ENCODE data around the gene RPS6KA4.

Gene RPS6KA4

DNA sequence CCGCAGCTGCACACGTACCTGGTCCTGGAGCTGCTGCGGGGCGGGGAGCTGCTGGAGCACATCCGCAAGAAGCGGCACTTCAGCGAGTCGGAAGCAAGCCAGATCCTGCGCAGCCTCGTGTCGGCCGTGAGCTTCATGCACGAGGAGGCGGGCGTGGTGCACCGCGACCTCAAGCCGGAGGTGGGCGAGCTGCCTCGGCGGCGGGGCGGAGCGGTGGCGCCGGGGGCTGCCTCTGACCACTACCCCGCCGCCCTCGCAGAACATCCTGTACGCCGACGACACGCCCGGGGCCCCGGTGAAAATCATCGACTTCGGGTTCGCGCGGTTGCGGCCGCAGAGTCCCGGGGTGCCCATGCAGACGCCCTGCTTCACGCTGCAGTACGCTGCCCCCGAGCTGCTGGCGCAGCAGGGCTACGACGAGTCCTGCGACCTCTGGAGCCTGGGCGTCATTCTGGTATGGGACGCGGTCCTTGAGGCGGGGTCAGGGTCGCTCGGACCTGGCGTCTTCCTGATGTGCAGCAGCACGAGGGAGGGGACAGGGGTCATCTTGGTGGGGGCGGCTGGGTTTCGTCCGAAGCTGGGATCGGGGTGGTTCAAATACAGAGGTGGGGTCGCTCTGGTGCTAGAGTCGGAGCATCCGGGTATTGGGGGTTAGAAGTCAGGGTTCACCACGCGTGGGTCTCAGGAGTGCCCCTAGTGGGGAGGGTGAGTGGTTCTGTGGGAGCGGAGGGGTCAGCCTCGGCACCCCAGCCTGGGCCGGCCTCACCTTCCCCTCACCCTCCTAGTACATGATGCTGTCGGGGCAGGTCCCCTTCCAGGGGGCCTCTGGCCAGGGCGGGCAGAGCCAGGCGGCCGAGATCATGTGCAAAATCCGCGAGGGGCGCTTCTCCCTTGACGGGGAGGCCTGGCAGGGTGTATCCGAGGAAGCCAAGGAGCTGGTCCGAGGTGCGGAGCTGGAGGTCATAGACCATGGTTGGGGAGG lies 10.8 kb downstream of the RPS6KA4 start:
- DNase-seq = no peak

DNA sequence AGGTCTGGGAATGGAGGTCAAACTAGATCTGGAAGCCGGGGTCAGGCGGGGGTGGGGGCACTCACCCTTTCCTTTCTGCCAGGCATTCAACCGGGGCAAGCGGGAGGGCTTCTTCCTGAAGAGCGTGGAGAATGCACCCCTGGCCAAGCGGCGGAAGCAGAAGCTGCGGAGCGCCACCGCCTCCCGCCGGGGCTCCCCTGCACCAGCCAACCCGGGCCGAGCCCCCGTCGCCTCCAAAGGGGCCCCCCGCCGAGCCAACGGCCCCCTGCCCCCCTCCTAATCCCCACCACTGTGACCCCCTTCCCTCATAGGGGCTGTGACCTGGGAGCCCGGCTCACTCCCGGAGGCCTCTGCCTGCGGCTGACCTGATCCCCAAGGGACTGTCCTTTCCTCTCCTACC lies 12.2 kb downstream of the RPS6KA4 start:
- DNase-seq = no peak

DNA sequence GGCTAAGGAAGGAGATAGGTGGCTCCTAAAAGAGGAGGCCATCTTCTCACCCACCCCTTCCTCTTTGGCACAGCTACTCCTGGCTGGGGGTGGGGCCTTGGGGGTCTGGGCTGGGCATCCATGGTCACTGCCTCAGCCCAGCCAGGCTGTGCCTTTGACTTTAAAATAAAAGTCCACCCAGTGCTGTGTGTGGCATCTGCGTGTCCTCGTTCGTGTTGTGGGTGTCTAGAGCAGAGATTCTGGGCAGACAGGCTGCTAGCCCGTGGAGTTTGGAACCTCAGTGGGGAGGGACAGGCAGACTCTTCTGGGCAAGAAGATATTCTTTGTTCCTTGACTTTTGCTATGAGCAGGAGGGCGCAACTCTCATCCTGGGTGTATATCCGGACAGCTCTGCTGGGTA lies 13.1 kb downstream of the RPS6KA4 start:
- DNase-seq = no peak

DNA sequence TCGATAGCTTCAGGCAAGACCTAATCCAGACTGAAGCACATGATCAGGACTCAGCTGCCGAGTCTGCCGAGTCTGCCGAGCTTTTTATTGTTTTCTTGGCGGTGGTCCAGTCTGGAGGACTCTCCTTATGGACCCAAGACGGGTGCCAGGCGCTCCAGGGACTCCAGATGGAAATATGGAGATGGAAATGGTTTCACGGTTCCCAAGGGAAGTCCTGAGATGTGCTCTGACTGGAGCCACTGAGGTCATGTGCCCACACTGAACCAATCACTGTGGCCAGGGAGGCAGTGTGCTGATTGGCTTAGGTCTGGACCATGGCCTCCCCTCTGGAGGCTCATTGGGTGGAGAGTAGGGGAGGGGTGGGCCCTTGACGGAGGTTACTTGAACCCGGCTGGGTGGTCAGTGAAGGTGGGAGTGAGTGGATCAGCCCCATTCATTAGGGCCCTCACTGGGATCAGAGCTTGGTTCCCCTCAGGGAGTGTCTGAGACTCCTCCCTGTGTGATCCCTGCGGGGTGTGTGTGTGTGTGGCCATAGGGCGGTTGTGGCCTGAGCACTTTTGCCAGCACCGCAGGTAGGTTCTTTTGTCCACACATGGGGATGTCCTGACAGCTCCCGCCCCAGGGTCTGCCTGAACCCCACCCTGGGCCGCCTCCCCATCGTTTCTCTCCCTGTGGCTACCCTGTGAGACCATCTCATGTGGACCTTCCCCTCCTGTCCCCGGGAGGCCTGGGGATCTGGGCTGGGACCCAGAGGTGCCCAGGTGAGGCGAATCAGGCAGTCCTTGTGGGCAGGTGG lies 14.0 kb downstream of the RPS6KA4 start:
- peak; percentile 99 for DNase-seq

DNA sequence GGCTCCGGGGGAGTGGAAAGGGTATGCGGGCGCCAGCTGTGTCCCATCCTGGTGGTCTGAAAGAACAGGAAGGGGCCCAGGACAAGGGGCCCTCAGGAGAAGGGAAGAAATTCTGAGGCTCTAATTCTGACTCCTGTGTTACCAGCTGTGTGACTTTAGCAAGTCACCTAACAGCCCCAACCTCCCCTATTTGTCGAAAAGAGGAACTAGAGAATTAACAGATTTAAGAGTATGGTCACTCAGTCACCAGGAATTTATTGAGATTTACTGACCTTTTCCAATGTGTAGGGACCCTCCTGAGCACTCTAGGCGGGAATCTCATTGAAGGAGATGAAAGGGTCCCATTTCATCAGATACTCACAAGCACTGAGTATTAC lies 14.6 kb downstream of the RPS6KA4 start:
- DNase-seq = no peak

DNA sequence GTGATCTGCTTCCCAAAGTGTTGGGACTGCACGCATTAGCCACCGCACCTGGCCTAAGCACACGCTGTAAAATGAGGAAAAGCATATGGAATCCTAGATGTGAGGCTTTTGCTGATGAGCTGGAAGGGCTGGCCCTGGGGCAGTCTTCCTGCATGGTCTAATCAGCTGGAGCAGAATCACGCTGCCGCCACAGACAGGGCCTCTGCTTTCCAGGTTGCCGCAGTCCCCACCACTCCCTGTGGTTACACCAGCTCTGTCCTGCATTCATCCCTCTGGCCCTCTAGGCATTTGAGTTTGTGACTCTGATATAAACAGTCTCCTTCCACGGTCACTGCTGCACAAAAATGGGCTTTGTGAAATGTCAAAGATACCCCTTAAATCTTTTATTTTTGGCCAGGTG lies 17.1 kb downstream of the RPS6KA4 start:
- DNase-seq = no peak

DNA sequence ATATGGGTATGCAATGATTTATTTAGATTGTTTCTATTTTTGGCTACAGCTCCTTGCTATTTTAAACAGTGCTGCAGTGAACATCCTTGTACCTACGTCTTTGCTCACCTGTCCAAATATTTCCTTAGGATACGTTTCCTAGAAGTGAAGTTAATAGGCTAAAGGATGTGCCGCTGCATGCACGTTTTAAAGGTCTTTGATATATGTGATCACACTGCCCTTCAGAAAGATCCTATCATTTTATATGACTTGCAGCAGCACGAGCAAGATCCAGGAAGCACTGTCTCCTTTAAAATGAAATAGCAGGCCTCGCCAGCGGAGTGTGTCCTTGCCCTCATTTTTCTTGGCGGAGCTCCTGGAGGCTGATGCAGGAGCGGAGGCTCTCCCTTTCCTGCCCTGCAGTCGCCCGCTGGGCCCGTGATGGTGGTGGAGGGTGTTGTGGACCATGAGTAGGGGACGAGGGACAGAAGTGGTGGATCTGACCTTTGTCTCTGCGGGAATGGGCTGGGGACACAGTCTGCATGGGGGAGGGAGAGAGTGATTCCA lies 19.4 kb downstream of the RPS6KA4 start:
- DNase-seq = no peak

DNA sequence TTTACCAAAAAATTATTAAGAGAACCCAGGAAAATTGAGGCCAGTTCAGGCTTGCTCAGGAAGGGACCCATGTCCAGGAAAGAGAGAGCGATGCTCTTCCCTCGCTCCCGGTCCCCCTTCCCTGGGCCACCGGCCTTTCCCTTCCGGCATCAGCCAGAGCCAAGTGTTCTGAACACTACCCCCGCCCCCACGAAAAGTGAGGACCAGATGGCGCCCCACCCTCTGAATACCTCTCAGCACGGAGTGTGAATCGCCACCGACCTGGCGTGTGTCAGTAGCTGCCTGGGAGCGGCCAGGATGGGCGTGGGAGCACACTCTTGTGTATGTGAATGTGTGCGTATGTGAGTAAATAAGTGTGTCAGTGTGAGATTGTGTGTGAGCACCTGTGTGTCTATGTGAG lies 20.2 kb downstream of the RPS6KA4 start:
- no peak for DNase-seq

DNA sequence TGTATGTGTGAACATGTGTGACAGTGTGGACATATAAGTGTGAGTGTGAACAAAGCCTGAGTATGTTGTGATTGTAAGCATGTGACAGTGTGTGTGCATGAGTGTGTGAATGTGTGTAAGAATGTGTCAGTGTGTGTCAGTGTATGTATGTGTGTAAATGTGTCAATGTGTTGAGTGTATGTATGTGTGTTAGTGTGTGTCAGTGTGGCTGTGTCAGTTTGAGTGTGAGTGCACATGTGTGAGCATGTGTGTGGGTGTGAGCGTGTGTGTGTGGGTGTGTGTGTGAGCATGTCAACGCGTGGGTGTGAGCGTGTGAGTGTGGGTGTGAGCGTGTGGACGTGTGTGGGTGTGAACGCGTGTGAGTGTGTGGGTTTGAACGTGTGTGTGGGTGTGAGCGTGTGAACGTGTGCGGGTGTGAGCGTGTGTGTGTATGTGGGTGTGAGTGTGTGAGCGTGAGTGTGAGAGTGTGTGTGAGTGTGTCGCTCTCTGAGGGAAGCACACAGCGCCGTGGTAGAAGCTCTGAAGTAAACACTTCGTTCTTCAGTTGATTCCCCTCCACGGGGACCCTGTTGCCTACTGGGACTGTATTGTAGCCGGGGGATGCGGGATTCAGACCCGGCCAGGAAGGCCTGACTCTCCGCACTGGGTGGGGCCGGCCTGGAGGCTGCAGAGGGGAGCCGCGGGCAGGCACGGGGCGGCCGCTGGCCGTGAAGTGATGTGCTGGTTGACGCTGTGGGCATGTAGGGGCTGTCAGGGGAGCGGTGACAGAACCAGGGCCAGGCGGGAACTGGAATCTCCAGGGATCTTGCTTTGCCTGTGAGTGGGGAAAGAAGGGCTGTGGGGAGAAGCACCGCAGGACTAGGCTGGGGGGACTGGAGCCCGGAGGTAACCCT lies 21.1 kb downstream of the RPS6KA4 start:
- no peak for DNase-seq

DNA sequence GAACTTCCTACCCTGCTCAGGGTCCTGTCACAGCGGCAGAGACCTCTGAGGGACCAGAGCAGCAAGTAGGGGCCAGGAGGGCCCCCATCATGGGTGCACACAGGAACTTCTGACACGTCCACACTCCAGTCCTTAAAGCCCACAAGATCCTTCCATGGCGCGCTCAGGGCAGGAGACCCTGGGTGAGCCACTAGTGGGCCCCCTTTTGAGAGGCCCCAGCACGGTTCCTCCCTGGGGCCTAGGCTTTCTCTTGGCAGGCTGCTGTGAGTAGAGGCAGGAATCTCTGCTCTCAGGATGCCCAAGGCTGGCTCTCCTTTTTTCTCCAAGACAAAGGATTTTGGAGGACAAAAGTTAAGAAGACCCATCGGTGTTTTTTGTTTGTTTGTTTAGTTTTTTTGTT lies 22.4 kb downstream of the RPS6KA4 start:
- DNase-seq = no peak

DNA sequence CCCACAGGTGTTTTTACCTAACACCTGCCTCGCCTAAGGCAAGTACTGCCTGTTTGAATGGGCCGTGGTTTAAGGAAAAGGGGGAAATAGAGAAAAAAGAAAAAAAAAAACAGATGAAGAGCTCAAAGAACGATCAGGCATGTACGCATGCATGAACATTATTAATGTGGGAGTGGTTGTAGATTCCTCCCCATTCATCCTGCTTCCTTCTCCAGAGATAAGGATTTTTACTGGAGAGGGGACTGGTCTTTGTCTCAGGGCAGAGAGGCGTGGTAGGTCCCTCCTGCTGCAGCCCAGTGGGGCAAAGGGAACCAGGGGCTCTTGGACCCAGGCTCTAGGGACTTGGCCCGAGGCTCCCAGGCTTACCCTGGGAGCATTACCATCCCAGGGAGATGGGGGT lies 23.1 kb downstream of the RPS6KA4 start:
- DNase-seq = no peak

DNA sequence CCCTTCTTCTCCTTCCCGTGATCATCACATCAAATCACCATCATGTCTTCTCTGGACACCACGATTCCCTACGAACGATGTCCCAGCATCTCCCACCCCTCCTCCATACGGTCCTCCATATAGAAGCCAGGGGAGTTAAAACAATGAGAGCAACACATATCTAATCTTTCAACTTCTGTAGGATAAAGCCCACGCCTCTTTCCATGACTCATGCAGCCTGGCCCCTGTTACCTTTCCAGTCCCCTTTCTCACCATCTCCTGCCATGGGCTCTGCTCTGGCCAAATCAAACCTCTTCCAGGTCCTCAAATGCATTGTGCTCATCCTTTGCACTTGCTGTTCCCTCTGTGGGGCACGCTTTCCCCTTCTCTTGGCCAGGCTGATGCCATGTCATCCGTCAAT lies 23.6 kb downstream of the RPS6KA4 start:
- DNase-seq = no peak

DNA sequence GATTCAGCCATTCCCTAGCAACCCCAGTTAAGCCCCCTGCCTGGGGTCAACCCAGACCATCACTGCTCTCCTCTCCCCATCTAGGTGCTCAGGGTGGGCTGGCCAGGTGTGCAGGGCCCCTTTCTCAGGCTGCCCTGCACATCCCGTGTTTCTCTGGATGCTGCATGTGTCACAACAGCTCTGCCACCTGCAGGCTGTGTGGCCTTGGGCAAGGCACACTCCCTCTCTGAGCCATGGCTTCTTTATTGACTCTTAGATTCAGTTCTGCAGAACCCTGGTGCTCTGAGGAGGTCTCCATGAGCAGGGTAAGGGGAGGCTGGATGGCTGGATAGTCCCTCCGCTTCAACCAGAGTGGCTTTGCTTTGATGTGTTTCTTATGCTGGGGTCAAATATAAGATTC lies 24.6 kb downstream of the RPS6KA4 start:
- DNase-seq = no peak

DNA sequence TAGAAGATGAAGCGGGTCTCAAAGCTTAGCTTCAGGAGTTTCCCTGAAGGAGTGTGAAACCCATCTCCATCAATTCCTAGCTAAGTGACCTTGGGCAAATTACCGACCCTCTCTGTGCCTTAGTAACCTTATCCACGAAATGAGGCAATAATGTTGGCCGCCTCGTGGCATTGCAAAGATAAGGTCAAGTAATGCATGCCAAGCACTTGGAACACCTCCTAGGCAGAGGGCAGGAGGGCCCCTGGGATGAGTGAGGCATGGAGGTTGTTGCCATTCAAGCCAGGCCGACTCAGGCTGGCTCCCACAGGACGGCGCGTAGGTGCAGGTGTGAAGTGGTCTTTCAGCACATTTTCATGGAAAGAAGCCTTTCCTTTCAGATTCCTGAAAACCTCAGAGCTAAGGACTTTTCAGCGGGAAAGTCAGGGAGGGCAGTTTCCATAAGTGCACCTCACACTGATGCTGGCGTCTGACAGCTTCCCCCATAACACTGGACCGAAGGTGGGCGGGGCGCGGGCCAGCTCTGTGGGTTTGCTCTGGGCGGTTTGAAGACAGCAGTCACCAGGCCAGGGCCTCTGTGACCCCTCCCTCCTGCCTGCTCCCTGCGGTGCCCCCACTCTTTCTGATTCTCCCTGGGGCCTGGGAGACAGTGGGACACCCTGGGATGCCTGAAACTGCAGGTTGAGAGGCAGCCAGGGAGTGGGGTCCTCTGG lies 25.2 kb downstream of the RPS6KA4 start:
- DNase-seq = no peak

DNA sequence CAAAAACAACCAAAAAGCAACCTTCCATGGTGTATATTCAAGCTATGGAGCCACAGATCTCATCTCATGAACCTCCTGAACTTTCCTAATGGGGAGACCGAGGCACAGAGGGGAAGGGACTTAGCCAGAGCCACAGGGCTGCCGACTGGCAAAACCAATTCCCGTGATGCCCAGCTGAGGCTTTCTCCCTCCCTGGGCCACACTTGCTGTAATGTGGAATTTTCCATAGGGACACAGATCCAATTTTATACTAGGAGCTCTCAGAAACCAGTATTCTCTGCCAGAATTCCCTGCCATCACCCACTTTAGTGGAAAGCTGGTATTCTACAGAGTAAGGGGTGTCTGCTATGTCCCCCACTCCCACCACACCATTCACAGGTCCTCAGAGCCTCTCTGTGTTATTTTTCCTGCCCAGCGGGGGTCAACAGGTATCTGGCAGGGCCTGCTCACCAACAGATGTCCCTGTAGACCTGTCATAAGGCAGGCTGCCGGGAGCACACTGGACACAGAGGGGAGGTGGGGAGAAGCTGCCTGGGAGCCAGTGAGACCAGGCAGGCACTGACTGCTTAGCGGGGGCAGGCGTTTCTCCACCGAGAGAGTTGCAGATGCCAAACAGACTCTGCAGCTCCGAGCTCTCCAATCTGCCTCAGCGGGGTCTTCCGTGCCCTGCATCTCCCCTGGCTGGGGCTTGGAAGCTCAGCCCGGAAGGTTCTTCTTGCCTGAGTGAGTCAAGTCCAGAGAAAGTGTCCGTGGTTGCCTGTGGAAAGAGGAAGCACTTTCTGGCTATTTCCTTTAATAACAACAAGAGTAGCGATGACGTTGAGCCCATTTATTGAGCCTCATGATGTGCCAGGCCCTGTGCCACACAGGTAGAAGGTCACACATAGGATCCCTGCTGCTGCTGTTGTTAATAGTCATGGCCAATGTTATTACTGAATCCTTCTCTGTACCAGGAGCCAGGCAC lies 26.3 kb downstream of the RPS6KA4 start:
- no peak for DNase-seq

DNA sequence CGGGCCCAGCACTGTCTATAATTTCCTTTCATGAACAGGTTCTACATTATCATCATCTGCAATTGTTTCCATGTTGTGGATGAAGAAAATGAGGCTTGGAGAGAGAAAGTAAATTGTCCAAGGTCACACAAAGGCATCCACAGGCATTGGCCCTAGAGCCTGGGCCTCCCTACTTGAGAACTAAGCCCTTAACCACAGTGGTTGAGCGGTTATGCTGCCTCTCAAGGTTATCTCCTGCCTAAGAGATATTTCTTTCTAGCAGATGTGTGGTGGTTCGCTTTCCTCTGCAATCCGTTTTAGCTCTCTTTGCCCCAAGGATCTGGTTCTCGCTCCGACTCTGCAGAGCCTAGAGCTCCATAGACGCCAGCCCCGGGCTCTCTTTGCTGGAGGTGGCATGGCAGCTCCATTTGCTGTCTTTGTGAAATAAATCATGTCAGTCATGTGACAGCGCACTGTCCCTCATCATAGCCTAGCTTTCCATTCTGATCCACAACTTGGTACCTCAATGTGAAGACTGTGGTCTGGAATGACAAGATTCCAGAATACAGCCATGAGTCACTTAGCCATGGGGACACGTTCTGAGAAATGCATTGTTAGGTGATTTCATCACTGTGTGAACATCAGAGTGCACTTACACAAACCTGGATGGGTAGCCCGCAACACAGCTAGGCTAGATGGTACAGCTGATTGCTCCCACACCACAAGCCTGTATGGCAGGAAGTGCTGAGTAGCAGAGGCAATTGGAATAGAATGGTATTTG lies 27.2 kb downstream of the RPS6KA4 start:
- no peak for DNase-seq

DNA sequence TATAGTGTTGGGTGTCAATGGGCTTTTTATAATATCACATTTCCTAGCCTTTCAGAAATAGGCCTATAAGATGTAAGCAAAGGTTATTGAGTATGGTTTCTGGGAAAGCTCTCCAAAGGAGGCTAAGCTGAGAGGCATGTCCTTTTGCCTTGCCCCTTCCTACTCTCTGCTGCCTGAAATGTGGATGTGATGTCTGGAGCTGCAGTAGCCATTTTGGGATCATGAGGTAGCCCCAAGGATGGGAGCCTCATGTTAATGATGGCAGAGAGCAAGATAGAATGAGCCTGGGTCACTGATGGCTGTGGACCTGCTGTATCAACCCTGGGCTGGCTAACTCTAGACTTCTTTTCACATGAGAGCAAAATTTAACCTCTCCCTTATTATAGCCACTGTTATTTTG lies 29.0 kb downstream of the RPS6KA4 start:
- no peak for DNase-seq

DNA sequence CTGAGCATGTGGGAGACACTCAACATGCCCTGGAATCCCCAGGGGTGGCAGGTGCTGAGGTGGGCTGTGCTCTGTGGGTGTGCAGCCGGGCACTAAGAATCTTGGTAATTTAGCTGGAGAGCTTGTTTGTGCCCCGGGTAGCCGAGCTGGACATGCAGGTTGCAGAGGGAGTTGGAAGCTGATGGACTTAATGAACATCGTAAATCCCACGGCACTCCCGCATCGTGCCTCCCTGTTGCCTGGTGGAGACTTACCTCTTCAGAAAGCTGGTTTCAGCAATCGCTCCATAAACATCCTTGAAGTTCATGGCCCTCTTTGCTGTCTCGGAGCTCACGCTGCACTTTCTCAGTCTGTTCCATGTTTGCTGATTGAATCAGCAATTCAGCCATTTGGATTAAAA lies 29.9 kb downstream of the RPS6KA4 start:
- DNase-seq = no peak

DNA sequence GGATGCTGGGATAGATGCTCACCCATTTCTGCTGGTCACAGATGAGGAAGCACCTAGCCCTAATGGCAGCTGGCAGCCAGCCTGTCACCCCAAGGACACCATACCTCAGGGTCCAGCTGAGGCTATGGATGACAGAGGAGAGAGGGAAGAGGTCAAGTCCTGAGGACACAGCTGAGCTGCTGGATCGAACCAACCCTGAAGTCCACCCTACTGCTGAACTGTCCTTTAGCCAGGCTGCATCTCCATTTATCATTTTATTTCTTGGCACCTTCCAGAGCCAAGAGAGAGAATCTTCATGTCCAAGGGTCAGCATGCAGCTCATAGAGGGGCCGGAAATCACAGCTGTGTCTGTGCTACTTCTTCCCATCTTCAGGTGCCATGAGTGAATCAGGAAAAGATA lies 30.9 kb downstream of the RPS6KA4 start:
- DNase-seq = no peak

DNA sequence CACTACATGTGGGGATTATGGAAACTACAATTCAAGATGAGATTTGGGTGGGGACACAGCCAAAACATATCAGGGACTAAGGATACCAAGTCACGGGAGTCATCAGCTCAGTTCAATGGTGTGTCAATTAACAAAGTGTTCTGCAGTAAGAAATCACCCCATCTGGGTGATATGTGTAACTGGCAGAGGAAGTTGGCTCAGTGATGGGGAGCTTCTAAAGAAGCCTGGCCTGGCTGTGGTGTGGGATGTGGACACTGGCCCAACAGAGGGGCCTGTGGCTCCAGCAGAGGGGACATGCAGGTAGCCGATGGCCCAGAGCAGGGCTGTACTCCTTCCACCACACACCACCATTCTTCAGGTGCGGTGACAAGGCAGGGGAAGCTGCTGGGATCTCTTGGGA lies 31.6 kb downstream of the RPS6KA4 start:
- no peak for DNase-seq

All from NCI-H1105 treated with DMSO at 0.1 percent for 48 hours (cell line).